SK-N-MC (cell line): ENCODE results near the gene PCSK1.

Experiments
- DNase-seq: peaks from one replicate; pipeline ENCODE4 v3.0.0-alpha.2; 2011; ENCODE audit warnings: low read depth, low spot score
- H3K27ac ChIP-seq: fragments of 200-600 bp; sonication (generic); 2 replicates; pipeline ENCODE4 v1.5.1; 2016; ENCODE audit warnings: mixed run types
- H3K36me3 ChIP-seq: fragments of 200-600 bp; sonication (generic); 2 replicates; pipeline ENCODE4 v1.6.1; 2017; ENCODE audit warnings: antibody characterized with exemption, low read length, mixed read lengths; ENCODE audit not compliant: insufficient read depth
- H3K4me3 ChIP-seq: fragments of 200-600 bp; sonication (generic); 2 replicates; pipeline ENCODE4 v1.5.1; 2016
- H3K9ac ChIP-seq: fragments of 200-600 bp; sonication (generic); 2 replicates; pipeline ENCODE4 v1.8.0; 2017; ENCODE audit warnings: mixed run types, mixed read lengths; ENCODE audit not compliant: insufficient read length
- H3K9me3 ChIP-seq: fragments of 200-600 bp; sonication (generic); 2 replicates; pipeline ENCODE4 v1.6.1; 2017; ENCODE audit warnings: low read depth, mild to moderate bottlenecking, antibody characterized with exemption, low read length, moderate library complexity, mixed read lengths
- EZH2 ChIP-seq: fragments of 200-600 bp; sonication (generic); IDR thresholded peaks from one replicate; pipeline ENCODE4 v1.6.1; 2017; ENCODE audit warnings: antibody characterized with exemption
- FOXP2 ChIP-seq: optimal IDR thresholded peaks from 2 replicates; pipeline ENCODE3; 2011; ENCODE audit warnings: mild to moderate bottlenecking, moderate library complexity; ENCODE audit not compliant: insufficient read depth; ENCODE audit errors: extremely low read length, control extremely low read depth
- POLR2AphosphoS5 ChIP-seq: IDR thresholded peaks from 2 replicates; pipeline ENCODE4 v1.6.1; 2012; ENCODE audit warnings: mild to moderate bottlenecking, low read depth, low read length, borderline replicate concordance

Gene PCSK1

DNA sequence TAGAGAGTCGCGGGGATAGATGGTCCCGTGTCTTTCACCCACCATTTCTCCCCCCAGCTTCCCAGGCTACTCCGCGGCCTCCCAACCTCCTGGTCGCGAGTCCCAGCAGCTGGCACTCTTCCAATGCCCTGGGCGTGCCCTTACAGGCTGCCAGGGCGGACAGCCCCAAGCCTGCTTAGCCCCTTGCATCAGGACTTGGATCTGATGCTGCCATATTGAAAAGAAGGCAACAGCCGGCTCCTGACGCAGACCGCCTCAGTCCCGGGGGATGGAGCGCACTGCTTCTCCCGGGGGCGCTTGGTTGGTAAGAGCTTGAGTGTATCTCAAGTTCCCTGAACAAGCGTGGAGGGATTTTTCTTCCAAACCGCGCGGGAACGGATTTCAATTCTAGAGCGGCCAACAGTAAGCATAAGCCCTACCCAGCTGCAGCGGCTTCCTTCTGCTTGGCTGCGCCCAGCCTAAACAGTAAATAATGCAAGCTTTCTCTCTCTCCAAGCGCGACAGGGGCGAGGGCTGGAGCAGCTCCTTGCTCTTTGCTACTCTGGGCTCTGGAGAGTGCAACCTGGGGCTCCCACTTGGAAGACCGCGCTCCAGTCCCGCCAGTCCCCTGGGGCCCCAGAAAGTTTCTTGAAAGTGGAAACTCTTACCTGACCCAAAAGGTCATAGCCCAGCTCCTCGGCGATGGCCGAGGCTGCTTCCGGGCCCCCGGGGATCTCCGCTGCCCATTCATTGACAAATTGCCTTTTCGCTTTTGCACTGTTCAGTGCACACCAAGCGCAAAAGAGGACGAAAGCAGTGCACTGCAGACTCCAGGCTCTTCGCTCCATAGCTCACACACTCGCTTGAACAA lies 607 bp downstream of the PCSK1 start:
- Histone ChIP-seq H3K4me3 (no peak overlapping the region), H3K9ac (no peak overlapping the region), H3K36me3 (no peaks in the 10 kb centered on the region), H3K9me3 (no peaks in the 10 kb centered on the region), H3K27ac (no peak overlapping the region)
- TF ChIP-seq EZH2: no peak
- no peak for TF ChIP-seq FOXP2
- TF ChIP-seq POLR2AphosphoS5: no peak
- DNase-seq: no peak

GRCh38 chr5:96431376-96432187 lies 1.5 kb downstream of the PCSK1 start:
- DNase-seq: no peak
- no peak overlapping the region for H3K4me3 ChIP-seq
- TF ChIP-seq EZH2 (no peak), FOXP2 (no peak), POLR2AphosphoS5 (no peak)
- H3K36me3 ChIP-seq: no peaks in the 10 kb centered on the region
- H3K9me3 ChIP-seq: no peaks in the 10 kb centered on the region
- H3K27ac ChIP-seq: no peak overlapping the region
- no peak overlapping the region for H3K9ac ChIP-seq

DNA sequence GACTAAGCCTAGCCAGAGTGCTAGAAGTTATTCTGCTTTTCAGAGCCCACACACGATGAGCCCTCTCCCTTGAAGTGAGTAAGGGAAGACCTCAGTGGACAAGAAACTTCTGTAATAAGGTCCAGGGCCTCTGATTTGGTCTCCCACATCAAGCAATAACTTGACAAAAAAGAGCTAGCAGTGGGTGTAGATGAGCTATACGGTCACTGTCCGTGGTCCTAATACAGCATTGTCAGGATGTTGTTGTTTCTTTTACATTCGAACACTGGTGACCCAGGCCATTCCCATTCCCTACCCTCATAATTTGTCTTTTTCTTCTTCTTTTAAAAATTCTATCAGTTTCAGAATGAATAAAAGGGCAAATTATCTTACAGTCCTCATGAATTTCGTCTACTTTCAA lies 5.2 kb downstream of the PCSK1 start:
- Histone ChIP-seq H3K27ac (no peak overlapping the region), H3K9me3 (no peaks in the 10 kb centered on the region), H3K36me3 (no peaks in the 10 kb centered on the region), H3K4me3 (no peak overlapping the region), H3K9ac (no peak overlapping the region)
- DNase-seq: no peak
- TF ChIP-seq POLR2AphosphoS5 (no peak), FOXP2 (no peak), EZH2 (no peak)

- no peak overlapping the region for H3K27ac ChIP-seq
- H3K9me3 ChIP-seq: no peaks in the 10 kb centered on the region
- TF ChIP-seq EZH2 (no peak), FOXP2 (no peak)
- no peak overlapping the region for H3K4me3 ChIP-seq
- H3K36me3 ChIP-seq: no peaks in the 10 kb centered on the region
- H3K9ac ChIP-seq: no peak overlapping the region
- no peak for DNase-seq
These were observed 6.2 kb downstream of the PCSK1 start for GRCh38 chr5:96426831-96427230.

- H3K27ac ChIP-seq: no peak overlapping the region
- H3K9me3 ChIP-seq: no peaks in the 10 kb centered on the region
- H3K9ac ChIP-seq: no peak overlapping the region
- no peak overlapping the region for H3K4me3 ChIP-seq
- no peaks in the 10 kb centered on the region for H3K36me3 ChIP-seq
- DNase-seq: no peak
- no peak for TF ChIP-seq EZH2
These were observed 7.6 kb downstream of the PCSK1 start for GRCh38 chr5:96425443-96425842.

GRCh38 chr5:96415897-96416296 lies 17.2 kb downstream of the PCSK1 start:
- Histone ChIP-seq H3K9ac (no peak overlapping the region), H3K4me3 (no peak overlapping the region), H3K36me3 (no peaks in the 10 kb centered on the region), H3K27ac (no peak overlapping the region), H3K9me3 (no peaks in the 10 kb centered on the region)
- no peak for DNase-seq
- TF ChIP-seq FOXP2 (no peak), EZH2 (no peak), POLR2AphosphoS5 (no peak)

- Histone ChIP-seq H3K4me3 (no peak overlapping the region), H3K9me3 (no peaks in the 10 kb centered on the region), H3K27ac (no peak overlapping the region), H3K9ac (no peak overlapping the region), H3K36me3 (no peaks in the 10 kb centered on the region)
- no peak for TF ChIP-seq EZH2
- TF ChIP-seq FOXP2: no peak
- TF ChIP-seq POLR2AphosphoS5: no peak
- DNase-seq: no peak
These were observed 20.1 kb downstream of the PCSK1 start for GRCh38 chr5:96412868-96413449.

DNA sequence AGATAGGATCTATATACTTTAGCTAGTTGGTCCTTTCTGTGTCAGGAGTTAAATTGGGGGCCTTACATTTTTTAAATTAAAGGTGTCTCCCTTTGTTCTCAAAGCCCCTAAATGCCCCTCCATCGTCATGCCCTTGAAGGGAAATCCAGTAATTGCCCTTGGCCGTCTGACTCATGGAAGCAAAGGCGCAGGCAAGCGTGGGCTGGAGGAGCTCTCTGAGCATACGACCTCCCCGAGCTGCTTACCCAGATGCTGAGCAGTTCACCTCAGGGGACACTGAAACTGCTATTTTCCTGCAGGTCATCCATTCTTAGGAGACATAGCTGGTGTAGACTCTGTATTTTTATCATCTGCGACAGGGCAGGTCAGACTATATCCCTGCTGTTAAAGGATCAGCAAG lies 23.0 kb downstream of the PCSK1 start:
- H3K36me3 ChIP-seq: no peaks in the 10 kb centered on the region
- H3K9ac ChIP-seq: no peak overlapping the region
- H3K9me3 ChIP-seq: no peaks in the 10 kb centered on the region
- no peak overlapping the region for H3K27ac ChIP-seq
- TF ChIP-seq EZH2 (no peak), FOXP2 (no peak), POLR2AphosphoS5 (no peak)
- no peak overlapping the region for H3K4me3 ChIP-seq
- no peak for DNase-seq
